Rectal smooth muscle tissue (tissue), 1 donor: ENCODE measurements around the gene MPDU1.

Experiments
- H3K27ac ChIP-seq: one replicate; pipeline ENCODE4 v1.7.0; 2013; ENCODE audit warnings: low read depth, low read length, inconsistent platforms
- H3K27me3 ChIP-seq: one replicate; pipeline ENCODE4 v1.7.0; 2013; ENCODE audit warnings: low read length; ENCODE audit not compliant: control insufficient read depth, insufficient read depth
- H3K36me3 ChIP-seq: one replicate; pipeline ENCODE4 v1.7.0; 2013; ENCODE audit warnings: low read length; ENCODE audit not compliant: control insufficient read depth, insufficient read depth
- H3K4me1 ChIP-seq: one replicate; pipeline ENCODE4 v1.7.0; 2013; ENCODE audit warnings: low read length; ENCODE audit not compliant: control insufficient read depth, insufficient read depth
- H3K4me3 ChIP-seq: one replicate; pipeline ENCODE4 v1.7.0; 2013; ENCODE audit warnings: low read length
- H3K9ac ChIP-seq: one replicate; pipeline ENCODE4 v1.7.0; 2013; ENCODE audit warnings: low read length

Gene MPDU1

GRCh38 chr17:7579001-7579833 is 4.4 kb upstream of the MPDU1 start, which contains the start of gene CD68:
Gene CD68, plus strand, starts transcription at chr17:7579638. Its CDS starts 40 bp downstream, at chr17:7579678.
- H3K36me3 ChIP-seq, result peaks cover 51% of the 10 kb centered on the region

DNA sequence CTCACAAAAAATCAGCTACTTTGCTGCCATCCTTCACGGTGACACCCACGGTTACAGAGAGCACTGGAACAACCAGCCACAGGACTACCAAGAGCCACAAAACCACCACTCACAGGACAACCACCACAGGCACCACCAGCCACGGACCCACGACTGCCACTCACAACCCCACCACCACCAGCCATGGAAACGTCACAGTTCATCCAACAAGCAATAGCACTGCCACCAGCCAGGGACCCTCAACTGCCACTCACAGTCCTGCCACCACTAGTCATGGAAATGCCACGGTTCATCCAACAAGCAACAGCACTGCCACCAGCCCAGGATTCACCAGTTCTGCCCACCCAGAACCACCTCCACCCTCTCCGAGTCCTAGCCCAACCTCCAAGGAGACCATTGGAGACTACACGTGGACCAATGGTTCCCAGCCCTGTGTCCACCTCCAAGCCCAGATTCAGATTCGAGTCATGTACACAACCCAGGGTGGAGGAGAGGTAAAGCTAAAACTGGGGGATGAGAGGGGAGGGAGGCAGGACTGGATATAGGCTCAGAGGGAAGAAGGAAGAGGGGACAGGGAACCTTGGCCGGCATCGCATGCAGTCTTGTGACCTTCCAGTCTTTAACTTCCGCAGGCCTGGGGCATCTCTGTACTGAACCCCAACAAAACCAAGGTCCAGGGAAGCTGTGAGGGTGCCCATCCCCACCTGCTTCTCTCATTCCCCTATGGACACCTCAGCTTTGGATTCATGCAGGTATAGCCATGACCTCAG is 3.6 kb upstream of the MPDU1 start:
- Histone ChIP-seq H3K9ac (no peak overlapping the region), H3K36me3 (peaks cover 44% of the 10 kb centered on the region), H3K4me3 (peak overlapping the region; percentile 35), H3K4me1 (peaks cover 16% of the 10 kb centered on the region), H3K27me3 (no peaks in the 10 kb centered on the region), H3K27ac (peak overlapping the region; percentile 58)

More at GRCh38 chr17:7579001-7579833, 4.4 kb upstream of the MPDU1 start, which contains the start of gene CD68:
- peaks cover 19% of the 10 kb centered on the region for H3K4me1 ChIP-seq
- H3K4me3 ChIP-seq, result peak within 1 kb of the TSS; percentile 35
- H3K9ac ChIP-seq, result no peak within 1 kb of the TSS
- H3K27ac ChIP-seq, result peak within 1 kb of the TSS; percentile 58
- H3K27me3 ChIP-seq, result no peaks in the 10 kb centered on the region

DNA sequence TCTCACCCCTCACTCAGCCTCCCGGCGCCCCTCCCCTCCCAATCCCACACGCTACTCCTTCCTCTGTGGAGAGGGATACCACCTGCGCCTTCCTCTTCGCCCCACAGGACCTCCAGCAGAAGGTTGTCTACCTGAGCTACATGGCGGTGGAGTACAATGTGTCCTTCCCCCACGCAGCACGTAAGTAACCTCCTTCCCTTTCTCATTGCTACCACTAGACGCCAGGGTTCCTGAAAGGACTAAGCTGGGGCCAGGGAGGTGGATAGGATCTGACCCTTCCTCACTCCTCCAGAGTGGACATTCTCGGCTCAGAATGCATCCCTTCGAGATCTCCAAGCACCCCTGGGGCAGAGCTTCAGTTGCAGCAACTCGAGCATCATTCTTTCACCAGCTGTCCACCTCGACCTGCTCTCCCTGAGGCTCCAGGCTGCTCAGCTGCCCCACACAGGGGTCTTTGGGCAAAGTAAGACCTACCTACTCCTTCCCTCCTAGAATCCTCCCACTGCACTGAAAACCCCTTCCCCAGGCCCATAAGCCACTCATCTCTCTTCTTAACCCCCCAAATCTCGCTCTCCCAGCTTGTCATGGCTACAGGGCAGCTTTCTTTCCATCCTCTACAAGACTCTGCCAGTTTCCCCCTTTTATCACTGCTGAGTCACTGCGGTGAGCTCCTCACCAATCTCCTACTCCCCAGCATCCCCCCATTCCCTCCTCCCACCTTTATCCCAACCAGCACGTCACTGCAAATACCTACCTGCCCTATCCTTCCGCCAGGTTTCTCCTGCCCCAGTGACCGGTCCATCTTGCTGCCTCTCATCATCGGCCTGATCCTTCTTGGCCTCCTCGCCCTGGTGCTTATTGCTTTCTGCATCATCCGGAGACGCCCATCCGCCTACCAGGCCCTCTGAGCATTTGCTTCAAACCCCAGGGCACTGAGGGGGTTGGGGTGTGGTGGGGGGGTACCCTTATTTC is 2.8 kb upstream of the MPDU1 start:
- Histone ChIP-seq H3K27ac (peak overlapping the region; percentile 58), H3K4me1 (peaks cover 16% of the 10 kb centered on the region), H3K27me3 (no peaks in the 10 kb centered on the region), H3K9ac (no peak overlapping the region), H3K4me3 (peak overlapping the region; percentile 35), H3K36me3 (peaks cover 35% of the 10 kb centered on the region)

GRCh38 chr17:7582396-7583252 is 1.0 kb upstream of the MPDU1 start:
- Histone ChIP-seq H3K36me3 (peaks cover 18% of the 10 kb centered on the region), H3K4me3 (peak overlapping the region; percentile 73), H3K27me3 (no peaks in the 10 kb centered on the region)

DNA sequence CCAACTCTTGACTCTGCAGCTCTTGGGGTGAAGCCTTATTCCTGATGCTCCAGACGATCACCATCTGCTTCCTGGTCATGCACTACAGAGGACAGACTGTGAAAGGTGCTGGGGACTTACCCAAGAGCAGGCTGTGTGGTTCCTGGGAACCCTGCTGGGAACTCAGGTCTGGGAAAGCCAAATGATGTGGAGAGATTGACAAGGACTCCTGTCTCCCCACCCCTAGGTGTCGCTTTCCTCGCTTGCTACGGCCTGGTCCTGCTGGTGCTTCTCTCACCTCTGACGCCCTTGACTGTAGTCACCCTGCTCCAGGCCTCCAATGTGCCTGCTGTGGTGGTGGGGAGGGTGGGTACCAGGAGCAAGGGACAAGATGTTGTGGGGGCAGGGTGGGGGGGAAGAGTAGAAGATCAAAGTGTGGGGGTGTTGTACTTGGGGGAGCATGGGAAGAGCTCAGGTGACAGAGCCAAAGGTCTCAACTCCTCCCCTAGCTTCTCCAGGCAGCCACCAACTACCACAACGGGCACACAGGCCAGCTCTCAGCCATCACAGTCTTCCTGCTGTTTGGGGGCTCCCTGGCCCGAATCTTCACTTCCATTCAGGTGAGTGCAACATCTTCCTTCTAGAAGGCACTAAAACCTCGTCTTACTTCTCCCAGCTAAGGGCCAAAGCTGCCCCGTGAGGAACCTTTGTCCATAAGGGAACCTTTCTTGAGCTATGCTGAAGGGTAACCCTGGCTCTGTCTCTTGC is 3.2 kb downstream of the MPDU1 start:
- Histone ChIP-seq H3K4me1 (peaks cover 21% of the 10 kb centered on the region), H3K27me3 (no peaks in the 10 kb centered on the region), H3K36me3 (peaks cover 4% of the 10 kb centered on the region), H3K9ac (no peak overlapping the region), H3K4me3 (no peak overlapping the region), H3K27ac (no peak overlapping the region)

More at GRCh38 chr17:7582396-7583252, 1.0 kb upstream of the MPDU1 start:
- H3K27ac ChIP-seq, result peak overlapping the region; percentile 92
- no peak overlapping the region for H3K9ac ChIP-seq
- H3K4me1 ChIP-seq, result peaks cover 16% of the 10 kb centered on the region

DNA sequence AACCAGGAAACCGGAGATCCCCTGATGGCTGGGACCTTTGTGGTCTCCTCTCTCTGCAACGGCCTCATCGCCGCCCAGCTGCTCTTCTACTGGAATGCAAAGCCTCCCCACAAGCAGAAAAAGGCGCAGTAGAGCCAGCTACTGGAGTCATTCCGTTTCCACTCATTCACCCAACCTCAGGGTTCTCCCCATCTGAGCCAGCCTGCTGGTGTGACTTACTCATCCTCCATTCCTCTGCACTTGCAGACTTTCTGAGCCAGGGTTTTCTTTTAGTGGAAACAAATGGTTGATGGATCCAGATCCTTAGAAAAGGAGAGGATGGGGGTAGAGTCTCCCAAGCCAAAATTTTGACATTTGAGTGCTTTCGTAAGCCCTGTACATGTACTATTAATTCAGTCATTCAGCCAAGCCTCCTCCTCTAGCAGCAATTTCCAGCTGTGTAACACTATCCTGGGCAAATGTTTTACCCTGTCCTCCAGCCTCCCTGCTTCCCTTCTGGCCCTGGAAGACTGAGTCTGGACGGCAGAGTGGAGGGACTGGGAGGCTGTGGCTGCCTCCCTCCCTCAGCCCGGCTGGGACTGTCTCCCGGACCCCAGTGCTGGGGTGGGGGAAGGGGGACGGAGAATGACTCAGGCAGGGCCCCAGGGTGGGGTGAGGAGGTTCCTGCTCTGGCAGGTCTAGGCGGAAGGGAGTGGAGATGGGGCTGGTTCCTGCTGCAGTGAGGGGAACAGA is 3.9 kb downstream of the MPDU1 start:
- H3K9ac ChIP-seq, result no peak overlapping the region
- H3K4me1 ChIP-seq, result peaks cover 15% of the 10 kb centered on the region
- H3K27me3 ChIP-seq, result no peaks in the 10 kb centered on the region
- H3K36me3 ChIP-seq, result peaks cover 12% of the 10 kb centered on the region
- no peak overlapping the region for H3K4me3 ChIP-seq
- no peak overlapping the region for H3K27ac ChIP-seq

DNA sequence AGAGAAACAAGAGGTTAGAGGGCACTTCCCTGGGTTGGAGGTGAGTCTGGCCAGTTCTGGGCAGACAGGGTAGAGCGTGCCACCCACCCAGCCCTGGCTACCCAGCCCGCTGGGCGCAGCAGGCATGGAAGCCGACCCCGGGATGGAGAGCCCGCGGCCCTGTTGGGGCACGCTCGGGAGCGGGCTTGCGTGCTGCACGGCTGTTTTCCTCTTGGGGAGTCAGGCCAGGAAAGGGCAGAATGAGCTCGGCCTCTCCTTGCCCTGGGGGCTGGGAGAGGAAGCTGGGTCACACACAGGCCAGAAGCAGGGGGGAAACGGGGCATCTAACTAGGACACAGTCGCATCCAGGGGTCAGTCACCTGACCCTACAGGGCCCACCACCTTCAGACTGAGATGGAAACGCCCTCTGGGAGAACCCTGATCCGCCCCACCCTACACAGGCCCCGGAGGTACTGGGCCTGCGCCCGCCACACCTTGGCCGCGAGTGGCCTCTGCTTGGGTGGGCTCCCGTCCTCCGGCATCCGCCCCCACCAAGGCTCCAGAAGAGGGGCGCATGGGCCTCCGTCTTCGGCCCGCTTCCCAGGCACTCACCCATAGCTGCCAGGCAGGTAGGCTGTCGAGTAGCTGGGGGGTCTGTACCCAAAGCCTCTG is 5.0 kb downstream of the MPDU1 start:
- Histone ChIP-seq H3K27me3 (no peaks in the 10 kb centered on the region), H3K4me3 (peak overlapping the region; percentile 74), H3K4me1 (peaks cover 7% of the 10 kb centered on the region), H3K36me3 (peaks cover 22% of the 10 kb centered on the region), H3K27ac (peak overlapping the region; percentile 77), H3K9ac (peak overlapping the region; percentile 46)

DNA sequence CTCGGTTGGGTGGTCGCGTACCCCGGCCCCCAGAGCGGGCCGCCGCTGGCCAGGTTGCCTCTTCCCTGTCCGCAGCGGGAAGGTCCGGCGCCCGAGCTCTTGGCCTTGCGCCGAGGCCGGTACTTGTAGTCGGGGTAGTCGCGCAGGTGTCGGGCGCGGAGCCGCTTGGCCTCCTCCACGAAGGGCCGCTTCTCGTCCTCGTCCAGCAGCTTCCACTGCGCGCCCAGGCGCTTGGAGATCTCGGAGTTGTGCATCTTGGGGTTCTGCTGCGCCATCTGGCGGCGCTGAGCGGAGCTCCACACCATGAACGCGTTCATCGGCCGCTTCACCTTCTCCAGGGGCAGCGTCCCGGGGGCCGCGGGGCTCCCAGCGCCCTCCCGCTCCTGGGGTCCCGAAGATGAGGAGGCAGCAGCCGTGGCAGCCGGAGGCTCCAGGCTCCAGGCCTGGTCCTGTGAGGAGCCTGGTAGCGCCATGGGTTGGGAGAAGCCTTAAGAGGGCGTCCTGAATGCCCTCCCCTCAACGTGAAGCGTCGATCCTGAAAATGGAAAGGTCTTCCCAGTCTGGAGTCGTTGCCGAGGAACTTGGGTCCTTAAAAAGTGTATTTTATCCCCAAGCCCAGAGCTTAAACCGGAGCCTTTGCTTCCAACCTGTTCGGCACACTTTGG is 5.7 kb downstream of the MPDU1 start:
- H3K4me3 ChIP-seq, result peak overlapping the region; percentile 74
- no peaks in the 10 kb centered on the region for H3K27me3 ChIP-seq
- H3K9ac ChIP-seq, result peak overlapping the region; percentile 32
- H3K36me3 ChIP-seq, result peaks cover 29% of the 10 kb centered on the region
- peak overlapping the region; percentile 77 for H3K27ac ChIP-seq
- H3K4me1 ChIP-seq, result peaks cover 7% of the 10 kb centered on the region

- Histone ChIP-seq H3K4me1 (peaks cover 7% of the 10 kb centered on the region), H3K9ac (peak within 1 kb of the TSS; percentile 32), H3K27me3 (no peaks in the 10 kb centered on the region), H3K36me3 (peaks cover 36% of the 10 kb centered on the region), H3K4me3 (peak within 1 kb of the TSS; percentile 74), H3K27ac (peak within 1 kb of the TSS; percentile 77)
Observed at GRCh38 chr17:7589891-7590691, 6.4 kb downstream of the MPDU1 start, which contains the start of gene SOX15. Gene SOX15, minus strand, starts transcription at chr17:7590094. Its CDS starts 418 bp downstream, at chr17:7589676.
